ENCODE results near the gene KMT5C.
"Not testable (repeated sequence)": the region's sequence is repeated elsewhere in the genome, so short reads cannot be mapped to it uniquely, and the experiment has no call there.

Gene KMT5C

GRCh38 chr19:55316646-55317045, 23.0 kb upstream of the KMT5C start:
- no peak for TF ChIP-seq CTCF (IDR thresholded peaks at IDR 0.05)
- Histone ChIP-seq H3K27ac (no peak overlapping the region), H3K4me3 (no peak overlapping the region)
- no peak for DNase-seq (ENCODE audit: low spot score)

- Histone ChIP-seq H3K27ac (no peak overlapping the region), H3K4me3 (peak overlapping the region; percentile 1)
- no peak for TF ChIP-seq CTCF (IDR thresholded peaks at IDR 0.05)
- DNase-seq (ENCODE audit: low spot score), result no peak
Measured at GRCh38 chr19:55319785-55320184, 19.9 kb upstream of the KMT5C start.

- Histone ChIP-seq H3K27ac (no peak overlapping the region), H3K4me3 (no peak overlapping the region)
- no peak for DNase-seq (ENCODE audit: low spot score)
- no peak for TF ChIP-seq CTCF (IDR thresholded peaks at IDR 0.05)
Measured at GRCh38 chr19:55320844-55321419, 18.7 kb upstream of the KMT5C start.

GRCh38 chr19:55321466-55322137, 18.1 kb upstream of the KMT5C start:
- H3K4me3 ChIP-seq, result no peak overlapping the region
- no peak for TF ChIP-seq CTCF (IDR thresholded peaks at IDR 0.05)
- no peak for DNase-seq (ENCODE audit: low spot score)
- H3K27ac ChIP-seq, result no peak overlapping the region

GRCh38 chr19:55322204-55322885, 17.3 kb upstream of the KMT5C start:
- Histone ChIP-seq H3K27ac (peak overlapping the region in 1 of 2 donors; percentile 22), H3K4me3 (no peak overlapping the region)
- TF ChIP-seq CTCF (IDR thresholded peaks at IDR 0.05), result no peak
- DNase-seq (ENCODE audit: low spot score), result no peak

GRCh38 chr19:55324662-55325061, 15.0 kb upstream of the KMT5C start:
- Histone ChIP-seq H3K27ac (peak overlapping the region; percentile 37 to 58), H3K4me3 (no peak overlapping the region)
- no peak for TF ChIP-seq CTCF (IDR thresholded peaks at IDR 0.05)
- DNase-seq (ENCODE audit: low spot score), result no peak

- DNase-seq (ENCODE audit: low spot score), result no peak
- no peak for TF ChIP-seq CTCF (IDR thresholded peaks at IDR 0.05)
- Histone ChIP-seq H3K4me3 (no peak within 1 kb of the TSS), H3K27ac (peak within 1 kb of the TSS; percentile 37 to 58)
Measured at GRCh38 chr19:55325172-55325571, 14.5 kb upstream of the KMT5C start, which contains the start of gene TMEM150B. Gene TMEM150B (minus strand): TSS chr19:55325341. CDS start chr19:55321036, 4,305 bp downstream.

- H3K4me3 ChIP-seq; DNase-seq (ENCODE audit: low spot score); H3K27ac ChIP-seq: not testable (repeated sequence)
Measured at GRCh38 chr19:55328774-55329318, 10.8 kb upstream of the KMT5C start.

GRCh38 chr19:55329791-55330190, 9.9 kb upstream of the KMT5C start:
- H3K27ac ChIP-seq; H3K4me3 ChIP-seq; DNase-seq (ENCODE audit: low spot score): not testable (repeated sequence)

Measured in coronary artery (tissue), 2 donors.